Bone marrow (tissue), 2 donors: ENCODE data around the gene PAEP.

Experiments
- DNase-seq, 2 donors: peaks; one replicate each; lab custom pipeline; 2025; lab: John Stamatoyannopoulos, UW

PAEP gene

DNA sequence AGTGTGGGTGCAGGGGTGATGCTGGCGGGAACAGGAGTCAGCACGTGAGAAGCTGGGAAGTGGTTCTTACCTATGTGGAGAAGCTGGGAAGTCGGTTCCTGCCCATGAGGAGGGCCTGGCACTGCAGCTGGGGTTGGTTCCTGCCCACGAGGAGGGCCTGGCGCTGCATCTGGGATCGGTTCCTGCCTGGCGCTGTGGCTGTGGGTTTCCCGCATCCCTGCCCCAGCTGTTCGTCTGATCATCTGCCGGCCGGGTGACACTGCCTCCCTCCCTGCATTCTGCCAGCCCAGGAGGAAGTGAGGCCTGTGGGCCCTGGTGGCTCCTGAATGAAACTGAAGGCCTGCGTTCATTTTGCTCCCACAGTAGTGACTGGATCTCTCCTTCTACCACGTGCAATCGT lies 10.5 kb upstream of the PAEP start:
- DNase-seq, result no peak

DNA sequence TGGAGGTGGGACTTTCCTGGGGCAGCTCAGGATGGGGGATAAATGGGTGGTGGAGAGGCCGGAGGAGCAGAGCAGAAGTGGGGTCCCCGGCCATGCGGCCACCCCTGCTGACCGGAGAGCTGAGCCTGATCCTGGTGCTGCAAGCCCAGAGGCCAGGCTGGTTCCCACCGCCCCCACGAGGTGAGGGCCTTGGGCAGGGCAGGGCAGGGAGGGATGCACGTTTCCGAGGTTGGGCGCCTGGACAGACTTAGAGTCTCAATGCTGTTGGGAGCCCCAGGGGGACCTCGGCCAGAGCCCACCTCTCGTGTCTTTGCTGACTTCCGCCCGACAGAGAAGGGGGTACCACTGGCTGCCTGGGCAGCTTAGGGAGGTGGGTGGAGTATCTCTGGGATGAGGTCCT lies 10.1 kb upstream of the PAEP start:
- DNase-seq, result no peak

DNA sequence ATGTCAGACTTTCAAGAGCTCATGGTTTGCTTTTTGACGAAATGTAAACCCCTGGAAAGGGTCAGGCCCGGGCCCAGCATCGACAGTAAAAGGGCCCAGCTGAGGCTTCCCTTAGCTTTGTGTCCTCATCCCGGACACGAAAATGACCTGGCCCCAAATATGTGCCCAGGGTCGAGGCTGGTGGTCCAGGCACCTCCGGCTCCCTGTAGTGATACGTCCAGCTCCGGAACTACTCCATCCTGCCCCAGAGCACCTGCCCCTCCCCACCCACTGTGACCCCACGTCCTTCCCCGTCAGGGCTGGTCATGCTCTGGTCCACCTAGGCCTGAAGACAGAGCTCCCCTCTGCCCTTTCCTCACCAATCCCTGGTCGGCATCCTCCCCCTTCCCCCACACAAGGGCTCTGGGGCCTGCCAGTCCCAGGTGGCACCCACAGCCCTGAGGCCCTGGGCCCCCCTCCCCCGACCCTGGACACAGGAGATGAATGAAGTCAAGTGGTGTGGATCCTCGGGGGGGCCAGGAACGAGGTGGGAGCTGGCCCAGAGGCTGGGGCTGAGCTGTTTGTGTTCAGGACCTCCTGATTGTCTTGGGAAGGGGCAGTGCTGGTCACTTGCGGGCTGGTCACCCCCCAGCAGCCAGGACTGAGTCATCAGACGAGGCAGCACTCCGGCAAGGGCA lies 9.4 kb upstream of the PAEP start:
- no peak for DNase-seq

DNA sequence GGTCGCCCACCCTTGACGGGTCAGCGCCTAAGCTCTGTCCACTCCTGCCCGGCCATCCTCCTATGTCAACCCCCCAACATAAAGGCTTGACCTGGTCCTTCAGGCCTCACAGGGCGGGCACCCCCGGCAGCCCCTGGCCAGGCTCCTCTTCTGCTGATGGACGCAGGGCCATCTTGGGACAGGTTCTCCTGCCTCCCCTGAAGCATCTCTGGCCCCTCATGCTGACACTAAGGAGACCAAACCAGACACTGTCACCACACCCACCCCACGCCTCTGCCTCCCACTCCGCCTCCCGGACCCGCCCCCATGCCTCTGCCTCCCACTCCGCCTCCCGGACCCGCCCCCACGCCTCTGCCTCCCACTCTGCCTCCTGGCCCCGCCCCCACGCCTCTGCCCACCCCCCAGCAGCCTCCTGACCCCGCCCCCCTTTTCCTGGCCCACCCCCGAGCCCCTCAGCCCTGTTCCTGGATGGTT lies 8.8 kb upstream of the PAEP start:
- no peak for DNase-seq

DNA sequence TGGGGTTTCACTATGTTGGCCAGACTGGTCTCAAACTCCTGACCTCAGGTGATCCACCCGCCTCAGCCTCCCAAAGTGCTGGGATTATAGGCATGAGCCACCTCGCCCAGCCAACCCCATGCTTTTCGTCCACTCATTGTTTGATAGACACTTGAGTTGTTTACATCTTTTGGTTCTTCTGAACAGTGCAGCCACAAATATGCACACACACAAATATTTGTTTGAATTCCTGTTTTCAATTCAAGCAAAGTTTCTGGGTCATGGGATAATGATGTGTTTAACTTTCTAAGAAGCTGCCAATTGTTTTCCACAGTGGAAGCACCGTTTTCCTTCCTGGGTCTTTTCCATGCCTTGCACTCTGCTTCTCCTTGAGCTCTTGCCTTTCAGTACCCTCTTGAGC lies 6.8 kb upstream of the PAEP start:
- no peak for DNase-seq

DNA sequence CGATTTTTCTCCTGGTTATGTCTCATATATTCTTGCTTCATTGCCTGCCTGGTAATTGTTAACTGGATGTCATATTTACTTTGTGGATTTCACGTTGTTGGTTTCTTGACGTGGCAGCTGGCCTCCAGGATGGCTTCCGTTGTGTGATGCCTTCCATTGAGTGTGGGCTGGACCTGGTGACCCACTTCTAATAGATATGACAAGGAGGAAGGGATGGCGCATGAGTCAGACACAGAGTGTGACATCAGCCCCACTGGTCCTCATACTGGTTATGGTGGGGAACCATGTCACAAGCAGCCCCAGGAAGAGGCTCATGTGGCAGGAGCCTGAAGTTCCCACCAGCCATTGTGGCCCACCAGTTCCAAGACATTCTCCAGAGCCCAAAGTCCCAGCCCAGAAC lies 6.4 kb upstream of the PAEP start:
- no peak for DNase-seq

DNA sequence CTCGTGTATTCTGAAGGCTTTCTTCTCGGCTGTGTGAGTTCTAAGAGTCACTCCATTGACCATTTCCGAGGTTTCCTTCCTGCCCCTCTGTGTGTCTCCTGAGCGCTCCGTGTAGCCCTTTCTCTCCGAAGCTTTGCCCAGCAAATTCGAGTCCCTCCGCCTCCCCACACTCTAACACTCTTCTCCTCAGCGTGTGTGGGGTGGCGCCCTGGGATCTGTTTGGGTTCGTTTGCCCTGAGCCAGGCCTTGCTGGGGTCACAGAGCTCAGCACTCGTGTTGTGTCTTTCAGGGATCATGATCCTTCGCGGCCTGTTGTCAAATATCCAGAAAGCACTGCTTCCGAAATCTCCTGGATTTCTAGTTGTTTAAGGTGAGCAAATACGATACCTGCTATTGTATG lies 5.6 kb upstream of the PAEP start:
- no peak for DNase-seq

DNA sequence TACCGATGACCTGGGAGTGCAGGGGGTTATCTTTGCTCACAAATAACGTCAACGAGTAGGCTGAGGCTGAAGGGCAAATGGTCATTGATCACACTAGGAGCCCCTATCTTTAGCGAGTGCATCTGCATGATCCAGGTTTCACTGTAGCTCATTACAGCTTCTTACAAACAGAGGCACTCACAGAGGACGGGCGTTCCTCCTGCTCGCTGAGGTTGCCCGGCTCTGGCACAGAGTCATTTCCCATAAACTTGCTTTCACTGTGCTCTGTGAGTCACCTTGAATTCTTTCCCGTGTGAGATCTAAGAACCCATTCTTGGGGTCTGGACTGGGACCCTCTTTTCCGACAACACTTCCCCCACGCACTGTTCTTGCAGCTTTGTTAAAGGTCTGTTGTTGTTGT lies 1.9 kb upstream of the PAEP start:
- no peak for DNase-seq

DNA sequence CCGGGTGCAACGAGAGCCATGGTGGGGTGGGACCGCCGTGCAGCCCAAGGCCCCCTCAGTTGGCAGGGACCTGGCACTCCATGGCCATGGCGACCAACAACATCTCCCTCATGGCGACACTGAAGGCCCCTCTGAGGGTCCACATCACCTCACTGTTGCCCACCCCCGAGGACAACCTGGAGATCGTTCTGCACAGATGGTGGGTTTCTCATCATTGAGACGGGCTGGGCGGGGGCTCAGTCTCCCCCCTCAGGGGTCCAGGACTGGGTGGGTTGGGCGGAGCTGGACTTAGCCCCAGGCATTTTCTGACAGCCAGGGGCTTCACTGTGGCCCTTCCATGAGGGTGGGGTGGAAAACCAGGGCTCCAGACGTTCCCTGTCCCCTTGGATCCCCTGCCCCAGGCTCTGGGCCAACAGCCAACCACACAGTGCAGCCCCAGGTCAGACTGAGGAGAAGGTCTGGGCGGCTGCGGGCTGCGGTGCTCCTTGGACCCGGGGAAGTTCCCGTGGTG lies 734 bp downstream of the PAEP start:
- DNase-seq, result no peak

DNA sequence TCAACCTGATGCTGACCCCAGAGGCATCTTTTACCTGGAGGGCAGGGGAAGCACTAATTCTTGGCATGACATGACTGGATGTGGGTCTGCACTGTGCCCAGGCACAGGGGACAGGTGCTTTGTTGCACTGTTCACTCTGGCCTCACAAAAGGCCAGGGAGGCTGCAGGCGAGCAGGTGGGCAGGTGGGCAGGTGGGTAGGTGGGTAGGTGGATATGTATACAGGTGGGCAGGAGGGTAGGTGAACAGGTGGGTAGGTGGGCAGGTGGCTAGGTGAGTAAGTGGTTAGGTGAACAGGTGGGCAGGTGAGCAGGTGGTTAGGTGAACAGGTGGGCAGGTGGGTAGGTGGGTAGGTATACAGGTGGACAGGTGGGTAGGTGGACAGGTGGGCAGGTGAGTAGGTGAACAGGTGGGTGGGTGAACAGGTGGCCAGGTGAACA lies 1.5 kb downstream of the PAEP start:
- no peak for DNase-seq

DNA sequence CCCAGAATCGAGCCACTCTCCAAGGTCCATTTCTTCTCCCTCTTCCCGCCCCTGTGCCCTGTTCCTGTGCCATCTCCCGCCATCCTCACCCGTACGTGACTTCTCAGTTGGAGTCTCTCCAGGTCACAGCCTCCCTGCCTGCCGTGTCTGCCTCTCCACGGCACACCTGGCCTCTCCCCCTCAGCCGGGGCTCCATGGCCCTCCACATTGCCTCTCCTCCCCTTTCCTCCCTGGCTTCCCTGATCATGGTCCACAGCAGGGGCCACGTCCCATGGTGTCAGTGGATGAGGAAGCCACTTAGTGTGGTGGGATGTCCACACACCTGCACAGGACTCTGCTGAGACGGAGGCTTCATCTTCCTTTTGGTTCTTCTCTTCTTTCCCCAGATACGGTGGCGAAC lies 2.3 kb downstream of the PAEP start:
- DNase-seq, result no peak

DNA sequence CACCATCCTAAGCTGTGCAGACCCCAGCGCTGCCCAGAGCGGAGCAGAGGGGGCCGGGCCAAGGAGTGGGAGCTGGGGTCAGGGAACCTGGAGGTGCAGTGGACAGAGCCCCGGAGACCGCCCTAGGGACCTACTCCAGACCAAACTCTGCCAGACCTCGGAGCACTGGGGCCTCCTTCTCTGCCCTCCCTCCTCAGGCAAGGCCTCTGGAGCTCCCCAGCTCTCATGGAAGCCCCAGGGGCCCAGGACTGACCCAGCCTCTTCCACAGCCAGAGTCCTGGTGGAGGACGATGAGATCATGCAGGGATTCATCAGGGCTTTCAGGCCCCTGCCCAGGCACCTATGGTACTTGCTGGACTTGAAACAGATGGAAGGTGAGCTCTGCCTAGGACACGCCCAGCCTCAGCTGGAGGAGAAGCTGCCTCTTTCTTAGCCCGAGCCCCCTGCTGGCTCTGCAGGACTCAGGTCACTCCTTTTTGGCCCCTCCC lies 3.6 kb downstream of the PAEP start:
- no peak for DNase-seq

DNA sequence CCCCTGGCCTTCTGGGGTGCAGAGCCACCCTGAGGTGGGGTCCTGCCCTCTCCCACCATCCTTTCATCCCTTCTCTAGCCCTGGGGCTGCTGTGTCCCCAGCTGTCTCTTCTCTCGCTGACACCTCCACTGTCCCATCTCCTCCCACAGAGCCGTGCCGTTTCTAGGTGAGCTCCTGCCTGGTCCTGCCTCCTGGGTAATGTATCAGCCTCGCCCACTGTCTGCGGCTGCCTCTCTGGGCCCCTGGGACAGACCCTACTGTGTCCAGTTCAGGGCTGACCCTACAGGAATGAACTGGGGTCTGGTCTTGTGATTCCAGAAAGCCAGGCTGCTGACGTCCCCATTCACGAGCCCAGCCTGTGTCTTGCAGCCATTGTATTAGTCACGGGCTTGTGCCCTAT lies 4.1 kb downstream of the PAEP start:
- no peak for DNase-seq

DNA sequence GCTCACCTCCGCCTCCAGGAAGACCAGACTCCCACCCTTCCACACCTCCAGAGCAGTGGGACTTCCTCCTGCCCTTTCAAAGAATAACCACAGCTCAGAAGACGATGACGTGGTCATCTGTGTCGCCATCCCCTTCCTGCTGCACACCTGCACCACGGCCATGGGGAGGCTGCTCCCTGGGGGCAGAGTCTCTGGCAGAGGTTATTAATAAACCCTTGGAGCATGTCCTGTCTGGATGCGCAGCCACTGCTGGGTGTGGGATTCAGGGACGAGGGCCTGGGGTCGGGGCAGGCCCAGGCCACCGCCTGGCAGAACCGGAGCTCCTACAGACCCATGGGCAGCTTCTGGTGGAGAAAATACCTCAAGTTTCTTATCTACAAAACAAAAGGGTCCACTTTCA lies 5.0 kb downstream of the PAEP start:
- DNase-seq, result no peak

DNA sequence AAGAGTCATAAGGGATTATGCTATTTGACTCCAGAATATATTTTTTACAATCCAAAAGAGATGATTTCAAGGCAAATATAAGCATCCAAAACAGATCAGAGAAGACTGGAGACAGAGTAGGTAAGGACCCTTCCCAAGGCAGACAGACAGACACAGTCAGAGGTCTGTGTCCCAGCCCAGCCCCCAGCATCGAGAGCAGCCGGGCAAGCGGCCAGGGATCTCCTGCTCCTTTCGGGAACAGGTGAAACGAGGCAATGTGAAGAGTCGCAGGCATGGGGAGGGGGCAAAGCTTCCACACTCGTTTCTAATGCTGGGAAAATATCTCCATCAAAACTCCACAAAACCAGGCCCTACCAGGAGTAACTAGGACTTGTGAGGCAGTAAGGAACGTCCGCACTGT lies 5.8 kb downstream of the PAEP start:
- DNase-seq, result no peak

DNA sequence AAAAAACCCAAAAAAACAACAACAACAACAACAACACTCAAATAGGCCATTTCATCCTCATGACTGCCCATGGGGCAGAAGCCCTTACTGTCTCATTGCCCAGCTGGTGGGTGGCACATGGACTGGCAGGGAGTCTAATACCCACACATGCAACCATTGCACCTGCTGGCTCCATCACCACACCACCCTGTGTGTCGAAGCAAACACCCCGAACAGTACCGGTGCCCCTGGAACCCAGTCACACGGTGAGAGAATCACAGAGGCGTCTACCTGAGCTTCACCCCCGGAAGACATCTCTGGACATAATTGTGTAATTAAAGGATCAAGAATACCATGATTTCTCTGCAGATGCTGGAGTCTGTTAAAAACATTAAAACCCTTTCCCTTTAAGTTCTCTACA lies 6.5 kb downstream of the PAEP start:
- no peak for DNase-seq

DNA sequence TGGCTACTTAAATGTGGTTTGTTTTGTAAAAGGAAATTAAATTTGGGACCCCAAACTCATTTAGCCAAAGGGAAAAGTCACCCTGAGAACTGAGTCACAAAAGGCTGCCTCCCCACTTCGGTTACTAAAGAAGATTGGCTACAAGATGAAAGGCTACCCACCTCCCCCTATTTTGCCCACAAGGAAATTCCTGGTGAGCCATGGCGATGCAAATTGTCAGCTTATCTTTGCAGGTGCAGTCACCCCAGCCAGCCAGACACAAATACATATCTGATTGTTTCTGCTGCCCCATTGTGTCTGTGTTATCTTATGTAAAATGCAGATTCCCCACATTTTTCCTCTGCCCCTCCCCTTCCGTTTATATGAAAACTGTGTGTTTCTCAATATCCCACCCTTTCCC lies 8.9 kb downstream of the PAEP start:
- no peak for DNase-seq

DNA sequence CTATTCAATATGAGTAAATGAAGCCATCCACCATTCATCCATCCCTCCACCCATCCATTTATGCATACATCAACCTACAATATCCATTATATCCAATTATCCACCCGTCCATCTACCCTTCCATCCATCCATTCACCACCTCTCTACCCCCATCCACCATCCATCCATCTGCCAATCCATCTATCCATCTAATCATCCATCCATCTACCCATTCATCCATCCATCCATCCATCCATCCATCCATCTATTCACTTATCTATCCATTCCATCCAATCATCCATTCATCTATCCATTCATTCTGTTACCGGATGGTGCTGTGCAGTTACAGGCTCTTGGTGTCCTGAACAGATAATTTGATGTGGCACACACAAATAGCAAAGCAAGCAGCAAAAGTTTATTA lies 10.7 kb downstream of the PAEP start:
- DNase-seq, result no peak

DNA sequence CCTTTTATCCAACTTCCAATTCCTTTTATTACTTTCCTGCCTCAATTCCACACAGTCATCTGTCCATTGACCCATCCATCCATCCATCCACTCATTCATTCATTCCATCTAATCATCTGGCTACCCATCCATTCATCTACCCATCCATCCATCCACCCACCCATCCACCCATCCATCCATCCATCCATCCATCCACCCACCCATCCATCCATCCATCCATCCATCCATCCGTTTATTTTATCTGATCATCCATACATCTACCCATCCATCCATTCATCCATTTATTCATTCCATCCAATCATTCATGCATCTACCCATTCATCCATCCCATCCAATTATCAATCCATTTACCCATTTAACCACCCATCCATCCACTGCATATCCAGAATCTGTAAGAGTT lies 11.6 kb downstream of the PAEP start:
- no peak for DNase-seq

DNA sequence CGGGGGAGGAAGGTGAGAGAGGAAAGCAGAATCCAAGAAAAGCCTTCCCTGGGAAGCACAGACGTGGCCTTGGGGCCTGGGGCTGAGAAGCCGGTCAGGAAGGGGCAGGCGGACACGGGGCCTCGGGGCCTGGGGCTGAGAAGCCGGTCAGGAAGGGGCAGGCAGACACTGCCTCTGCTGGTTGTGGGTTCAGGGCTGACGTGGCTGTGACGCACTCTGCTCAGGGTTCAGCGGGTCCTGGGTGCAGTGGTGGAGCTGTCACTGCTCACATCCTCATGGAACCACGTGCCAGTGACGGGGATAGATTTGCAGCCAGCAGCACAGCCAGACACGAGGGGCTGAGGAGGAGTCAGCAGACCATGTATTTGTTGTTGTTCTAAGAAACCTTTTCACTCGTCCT lies 12.8 kb downstream of the PAEP start:
- DNase-seq, result no peak

DNA sequence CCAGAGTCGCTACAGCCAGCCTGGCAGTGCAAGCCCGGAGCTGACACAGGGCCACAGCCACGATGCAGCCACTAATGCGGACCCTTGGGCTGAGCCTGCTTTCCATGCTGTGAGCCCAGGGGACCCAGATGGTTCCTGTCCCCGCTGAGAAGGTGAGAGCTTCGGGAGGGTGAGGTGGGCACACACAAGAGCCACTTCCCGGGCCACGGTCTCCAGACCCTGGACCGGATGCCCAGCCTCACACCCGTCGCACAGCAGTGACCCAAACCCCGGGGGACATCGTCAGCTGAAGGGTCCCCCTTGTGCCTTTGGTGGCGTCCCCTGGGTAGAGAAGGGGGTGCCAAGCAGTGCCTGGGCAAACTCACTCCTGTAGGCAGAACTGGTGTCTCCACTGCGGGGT lies 13.4 kb downstream of the PAEP start:
- no peak for DNase-seq

DNA sequence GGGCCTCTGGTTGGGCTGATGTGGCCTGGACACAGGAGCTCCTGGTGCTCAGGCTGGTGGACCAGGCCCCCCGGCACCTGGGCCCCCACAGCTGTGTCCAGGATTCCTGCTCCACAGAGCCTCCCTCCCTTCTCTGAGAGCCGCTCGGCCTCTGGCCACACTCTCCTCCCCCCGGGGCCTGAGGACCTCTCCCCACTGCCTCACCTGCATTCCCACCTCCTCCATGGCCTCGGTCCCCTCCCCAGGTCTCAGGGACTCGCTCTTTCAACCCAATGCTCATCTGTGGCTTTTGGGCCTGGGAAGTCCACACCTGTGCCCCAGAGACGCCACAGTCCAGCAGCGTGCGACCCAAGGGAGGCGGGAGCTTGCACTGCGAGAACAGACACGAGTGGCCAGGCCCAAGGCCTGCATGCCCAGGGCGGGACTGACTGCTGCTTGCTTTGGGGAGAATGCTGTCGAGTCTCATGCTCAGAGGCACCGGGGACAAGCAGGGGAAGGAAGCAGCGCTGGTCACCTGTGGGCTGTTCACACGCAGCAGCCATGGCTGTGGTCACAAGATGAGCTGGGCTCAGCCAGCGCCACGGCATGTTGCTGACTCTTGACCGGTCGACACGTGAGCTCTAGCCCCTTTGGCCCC lies 14.6 kb downstream of the PAEP start:
- no peak for DNase-seq

DNA sequence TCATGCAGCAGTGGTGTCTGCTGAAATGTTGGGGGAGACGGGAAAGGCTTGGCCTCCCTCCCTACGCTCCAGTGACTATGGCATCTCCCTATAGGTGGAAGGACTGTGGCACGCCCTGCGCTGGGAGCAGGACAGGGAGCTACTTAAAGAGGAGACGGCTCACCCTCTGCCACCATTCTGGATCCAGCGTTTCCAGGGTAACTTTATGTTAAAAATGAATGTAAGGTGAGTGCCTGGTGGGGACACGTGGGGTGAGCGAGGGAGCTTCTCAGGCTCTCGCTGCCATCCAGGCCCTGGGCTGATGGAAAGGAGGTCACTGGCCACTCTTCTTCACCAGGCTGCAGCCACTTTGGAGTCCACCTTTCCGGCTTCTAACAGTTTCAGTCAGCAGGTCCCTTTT lies 15.7 kb downstream of the PAEP start:
- no peak for DNase-seq

DNA sequence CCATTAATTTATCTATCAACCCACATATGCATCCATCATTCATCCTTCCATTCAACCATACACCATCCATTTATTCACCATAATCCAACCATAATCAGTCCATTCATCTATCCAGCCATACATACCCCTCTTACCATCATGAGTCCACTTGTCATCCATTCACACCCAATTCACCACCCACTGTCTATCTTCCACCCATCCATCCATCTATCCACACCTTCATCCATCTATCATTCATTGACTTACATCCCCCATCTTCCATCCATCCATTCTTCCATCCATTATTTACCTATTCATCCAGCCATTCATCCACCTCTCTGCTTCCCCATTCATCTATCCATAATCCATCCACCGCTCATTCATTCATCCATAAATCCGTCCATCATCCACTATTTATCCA lies 17.8 kb downstream of the PAEP start:
- no peak for DNase-seq
